MM.1S (cell line): ENCODE results near the gene CELF4.

Experiments used
- DNase-seq: peaks from one replicate; pipeline ENCODE4 v3.0.0-alpha.2; 2015
- H2AFZ ChIP-seq: fragments of 300-600 bp; sonication (generic); 2 replicates; pipeline ENCODE4 v1.6.0; 2016; ENCODE audit warnings: antibody characterized with exemption, low read length
- H3F3A ChIP-seq: fragments of 300-600 bp; sonication (generic); 2 replicates; pipeline ENCODE4 v1.6.1; 2016; ENCODE audit warnings: mild to moderate bottlenecking, antibody characterized with exemption, low read length, moderate library complexity, mixed read lengths; ENCODE audit not compliant: insufficient read depth
- H3K27ac ChIP-seq: fragments of 300-600 bp; sonication (generic); 2 replicates; pipeline ENCODE4 v1.5.1; 2016; ENCODE audit warnings: mild to moderate bottlenecking, low read length
- H3K27me3 ChIP-seq: fragments of 300-600 bp; sonication (generic); replicated peaks from 2 replicates; pipeline ENCODE4 v1.6.0; 2016; ENCODE audit warnings: low read length; ENCODE audit not compliant: insufficient read depth
- H3K36me3 ChIP-seq: fragments of 300-600 bp; sonication (generic); replicated peaks from 2 replicates; pipeline ENCODE4 v1.6.1; 2016; ENCODE audit warnings: mild to moderate bottlenecking, low read length, mixed read lengths; ENCODE audit not compliant: insufficient read depth
- H3K4me1 ChIP-seq: fragments of 300-600 bp; sonication (generic); 2 replicates; pipeline ENCODE4 v1.6.1; 2016; ENCODE audit warnings: low read length, mixed read lengths
- H3K4me2 ChIP-seq: fragments of 300-600 bp; sonication (generic); 2 replicates; pipeline ENCODE4 v1.6.0; 2016; ENCODE audit warnings: low read depth, low read length
- H3K4me3 ChIP-seq: fragments of 300-600 bp; sonication (generic); 2 replicates; pipeline ENCODE4 v1.5.1; 2016; ENCODE audit warnings: low read length, mixed read lengths
- H3K79me2 ChIP-seq: fragments of 300-600 bp; sonication (generic); 2 replicates; pipeline ENCODE4 v1.6.1; 2016; ENCODE audit warnings: mixed run types, low read length, mixed read lengths
- H3K9ac ChIP-seq: fragments of 300-600 bp; sonication (generic); 2 replicates; pipeline ENCODE4 v1.6.1; 2016; ENCODE audit warnings: low read length, mixed read lengths
- H3K9me2 ChIP-seq: fragments of 300-600 bp; sonication (generic); replicated peaks from 2 replicates; pipeline ENCODE4 v1.6.1; 2016; ENCODE audit warnings: mild to moderate bottlenecking, low read length, mixed read lengths; ENCODE audit not compliant: insufficient read depth
- H3K9me3 ChIP-seq: fragments of 300-600 bp; sonication (generic); replicated peaks from 2 replicates; pipeline ENCODE4 v1.6.1; 2016; ENCODE audit warnings: mild to moderate bottlenecking, low read length, mixed read lengths; ENCODE audit not compliant: insufficient read depth
- H4K20me1 ChIP-seq: fragments of 300-600 bp; sonication (generic); 2 replicates; pipeline ENCODE4 v1.6.1; 2016; ENCODE audit warnings: mild to moderate bottlenecking, low read length, moderate library complexity, mixed read lengths; ENCODE audit not compliant: insufficient read depth
- EZH2 ChIP-seq: fragments of 300-600 bp; sonication (generic); optimal IDR thresholded peaks from 2 replicates; pipeline ENCODE3; 2017; ENCODE audit warnings: low read depth, mild to moderate bottlenecking, antibody characterized with exemption, low read length, mixed read lengths
- EZH2phosphoT487 ChIP-seq: fragments of 300-600 bp; sonication (generic); IDR thresholded peaks from 2 replicates; pipeline ENCODE4 v1.6.1; 2018; ENCODE audit warnings: antibody characterized with exemption, low read length
- TF ChIP-seq, protein P1 (sequence below): fragments of 300-600 bp; sonication (generic); IDR thresholded peaks from 2 replicates; pipeline ENCODE4 v1.5.1; 2016; ENCODE audit warnings: antibody characterized with exemption, low read length, mixed read lengths

Gene CELF4

DNA sequence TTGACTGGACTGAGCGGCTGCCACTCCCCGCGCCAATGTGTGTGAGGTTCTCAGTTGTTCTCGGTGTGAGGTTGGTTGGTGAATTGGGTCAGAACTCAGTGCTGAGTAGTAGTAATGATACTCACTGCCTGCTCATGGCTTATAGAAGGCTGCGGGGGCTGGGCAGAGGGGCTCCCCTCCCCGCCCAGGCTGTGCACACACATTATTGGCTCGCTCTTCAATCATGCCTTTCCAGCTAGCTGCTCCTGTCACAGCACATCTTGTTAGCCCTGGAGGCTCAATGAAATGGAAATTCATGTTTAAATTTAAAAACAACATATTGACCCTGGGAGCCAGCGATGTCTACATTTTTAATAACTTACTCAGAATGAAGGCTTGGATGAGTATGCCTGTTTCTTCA, 152.8 kb downstream of the CELF4 start:
- TF ChIP-seq, protein P1, sequence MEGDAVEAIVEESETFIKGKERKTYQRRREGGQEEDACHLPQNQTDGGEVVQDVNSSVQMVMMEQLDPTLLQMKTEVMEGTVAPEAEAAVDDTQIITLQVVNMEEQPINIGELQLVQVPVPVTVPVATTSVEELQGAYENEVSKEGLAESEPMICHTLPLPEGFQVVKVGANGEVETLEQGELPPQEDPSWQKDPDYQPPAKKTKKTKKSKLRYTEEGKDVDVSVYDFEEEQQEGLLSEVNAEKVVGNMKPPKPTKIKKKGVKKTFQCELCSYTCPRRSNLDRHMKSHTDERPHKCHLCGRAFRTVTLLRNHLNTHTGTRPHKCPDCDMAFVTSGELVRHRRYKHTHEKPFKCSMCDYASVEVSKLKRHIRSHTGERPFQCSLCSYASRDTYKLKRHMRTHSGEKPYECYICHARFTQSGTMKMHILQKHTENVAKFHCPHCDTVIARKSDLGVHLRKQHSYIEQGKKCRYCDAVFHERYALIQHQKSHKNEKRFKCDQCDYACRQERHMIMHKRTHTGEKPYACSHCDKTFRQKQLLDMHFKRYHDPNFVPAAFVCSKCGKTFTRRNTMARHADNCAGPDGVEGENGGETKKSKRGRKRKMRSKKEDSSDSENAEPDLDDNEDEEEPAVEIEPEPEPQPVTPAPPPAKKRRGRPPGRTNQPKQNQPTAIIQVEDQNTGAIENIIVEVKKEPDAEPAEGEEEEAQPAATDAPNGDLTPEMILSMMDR: no peak
- TF ChIP-seq EZH2phosphoT487: no peak
- no peak for TF ChIP-seq EZH2
- Histone ChIP-seq H3K4me2 (no peak overlapping the region), H3F3A (no peaks in the 10 kb centered on the region), H3K4me3 (no peak overlapping the region), H2AFZ (no peak overlapping the region), H3K79me2 (no peaks in the 10 kb centered on the region), H3K27ac (no peak overlapping the region), H3K36me3 (no peaks in the 10 kb centered on the region), H4K20me1 (no peaks in the 10 kb centered on the region), H3K9me3 (no peaks in the 10 kb centered on the region; the same call in 1 of the 2 replicates), H3K27me3 (no peaks in the 10 kb centered on the region), H3K4me1 (no peaks in the 10 kb centered on the region), H3K9ac (no peak overlapping the region), H3K9me2 (no peaks in the 10 kb centered on the region)
- no peak for DNase-seq

DNA sequence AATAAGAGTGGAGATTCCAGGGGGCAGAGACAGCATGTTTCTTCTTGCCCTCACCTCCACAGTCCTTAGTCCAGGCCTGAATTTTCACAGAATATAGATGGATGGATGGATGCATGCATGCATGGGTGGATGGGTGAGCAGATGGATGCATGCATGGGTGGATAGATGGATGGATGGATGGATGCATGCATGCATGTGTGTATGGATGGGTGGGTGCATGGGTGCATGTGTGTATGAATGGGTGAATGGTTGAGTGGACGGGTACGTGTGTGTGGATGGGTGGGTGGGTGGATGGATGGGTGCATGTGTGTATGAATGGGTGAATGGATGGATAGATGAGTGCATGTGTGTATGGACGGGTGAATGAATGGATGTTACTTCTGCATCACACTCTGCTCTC, 153.3 kb downstream of the CELF4 start:
- H3K9me2 ChIP-seq: no peaks in the 10 kb centered on the region

DNA sequence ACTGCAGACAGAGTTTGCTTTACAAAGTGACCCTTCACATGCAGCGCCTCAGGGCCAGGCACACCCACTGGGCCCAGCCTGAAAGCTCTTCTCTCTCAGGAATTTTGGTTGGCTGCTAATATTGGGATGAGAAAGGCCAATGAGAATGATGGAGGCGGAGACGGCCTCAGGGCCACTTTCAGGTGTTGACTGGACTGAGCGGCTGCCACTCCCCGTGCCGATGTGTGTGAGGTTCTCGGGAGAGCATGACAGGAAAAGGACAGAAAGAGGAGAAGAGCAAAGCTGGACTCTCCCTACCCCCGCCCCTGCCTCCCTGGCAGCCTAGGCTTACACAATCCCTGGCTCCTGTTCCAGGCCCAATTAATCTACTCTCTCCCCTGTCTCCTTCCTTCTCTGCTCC, 155.7 kb downstream of the CELF4 start:
- DNase-seq: no peak
- H3K9me2 ChIP-seq: no peaks in the 10 kb centered on the region
- H3K36me3 ChIP-seq: no peaks in the 10 kb centered on the region
- H3K4me1 ChIP-seq: 0 out of 2 replicates have a peak, but pooled peaks cover 4% of the 10 kb centered on the region
- H3K27me3 ChIP-seq: no peaks in the 10 kb centered on the region
- H2AFZ ChIP-seq: no peak overlapping the region
- H3K4me2 ChIP-seq: no peak overlapping the region
- H4K20me1 ChIP-seq: no peaks in the 10 kb centered on the region
- H3F3A ChIP-seq: no peaks in the 10 kb centered on the region
- no peaks in the 10 kb centered on the region for H3K79me2 ChIP-seq
- no peaks in the 10 kb centered on the region; the same call in 1 of the 2 replicates for H3K9me3 ChIP-seq
- no peak overlapping the region for H3K27ac ChIP-seq
- H3K4me3 ChIP-seq: no peak overlapping the region
- TF ChIP-seq, protein P1: no peak
- H3K9ac ChIP-seq: no peak overlapping the region

More for the DNA sequence above, 153.3 kb downstream of the CELF4 start:
- no peak for DNase-seq
- no peaks in the 10 kb centered on the region for H3K4me1 ChIP-seq
- no peak overlapping the region for H3K4me2 ChIP-seq
- H3F3A ChIP-seq: no peaks in the 10 kb centered on the region
- no peaks in the 10 kb centered on the region for H3K79me2 ChIP-seq
- H2AFZ ChIP-seq: no peak overlapping the region
- H3K27me3 ChIP-seq: no peaks in the 10 kb centered on the region
- no peaks in the 10 kb centered on the region; the same call in 1 of the 2 replicates for H3K9me3 ChIP-seq
- no peak overlapping the region for H3K4me3 ChIP-seq
- no peaks in the 10 kb centered on the region for H3K36me3 ChIP-seq
- H3K27ac ChIP-seq: no peak overlapping the region
- no peak for TF ChIP-seq EZH2phosphoT487
- TF ChIP-seq, protein P1: no peak
- no peak for TF ChIP-seq EZH2
- H3K9ac ChIP-seq: no peak overlapping the region
- no peaks in the 10 kb centered on the region for H4K20me1 ChIP-seq
